HG02981 (cell line): ENCODE results near the gene RYR2.
"Not testable (repeated sequence)": the region's sequence is repeated elsewhere in the genome, so short reads cannot be mapped to it uniquely, and the experiment has no call there.

Experiments used
- ATAC-seq: cut with Tn5 transposase; IDR thresholded peaks from one replicate; pipeline ENCODE4 v1.9.1; 2021; ENCODE audit warnings: mild to moderate bottlenecking, moderate library complexity; ENCODE audit not compliant: unreplicated experiment

Gene RYR2

DNA sequence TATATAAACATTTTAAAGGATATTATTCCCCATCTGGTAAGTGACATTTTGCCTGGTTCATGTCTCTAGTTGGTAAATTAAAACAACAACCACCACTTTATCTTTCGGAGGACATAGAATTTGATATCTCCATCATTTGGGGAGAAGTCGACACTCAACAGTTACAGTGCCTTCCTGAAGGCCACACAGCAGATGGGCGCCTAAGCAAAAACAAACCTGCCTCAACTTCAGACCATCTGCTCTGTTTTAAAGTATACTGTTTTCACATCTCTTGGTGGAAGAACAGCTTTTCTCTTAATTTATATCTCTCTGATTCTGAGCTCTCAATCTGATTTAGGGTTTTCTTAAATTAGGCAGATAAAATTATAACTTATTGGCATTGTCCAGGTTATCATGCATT, 282.2 kb downstream of the RYR2 start:
- ATAC-seq, result no peak

- no peak for ATAC-seq
Observed at GRCh38 chr1:237327061-237327460, 285.1 kb downstream of the RYR2 start.

DNA sequence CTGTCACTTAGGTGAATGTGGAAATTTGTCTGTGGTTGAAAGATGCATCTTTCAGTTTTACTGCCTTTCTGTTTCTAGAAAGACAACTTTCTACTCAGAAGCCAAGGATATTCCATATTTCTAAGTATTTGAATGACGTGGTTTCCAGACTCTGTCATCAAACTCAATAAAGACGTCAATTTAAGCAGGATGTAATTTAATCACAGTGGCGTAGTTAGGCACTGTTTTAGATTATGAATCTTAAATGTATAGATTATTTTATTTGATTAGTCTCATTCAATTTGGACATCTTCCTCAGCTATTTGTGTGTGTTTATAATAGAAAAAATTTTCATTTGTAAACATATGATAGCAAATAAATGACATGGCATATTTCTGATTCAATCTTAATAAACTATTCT, 298.9 kb downstream of the RYR2 start:
- no peak for ATAC-seq

DNA sequence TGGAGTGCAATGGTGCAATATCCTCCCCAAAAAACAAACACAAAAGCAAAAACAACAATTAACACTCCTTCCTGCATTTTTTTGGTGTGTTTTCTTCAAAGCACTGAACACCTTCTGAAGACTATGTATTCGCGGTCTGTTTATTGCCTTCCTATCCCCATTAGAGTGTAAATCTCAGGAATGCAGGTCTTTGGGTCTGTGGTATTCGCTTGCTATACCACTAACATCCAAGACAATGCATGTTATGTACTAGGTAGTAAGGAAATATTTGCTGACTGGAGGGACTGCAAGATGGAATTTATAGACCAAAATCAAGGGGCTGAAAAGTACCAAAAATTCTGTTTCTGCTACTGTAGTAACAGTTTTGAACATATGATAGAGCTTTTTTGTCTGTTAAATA, 299.4 kb downstream of the RYR2 start:
- ATAC-seq, result no peak

GRCh38 chr1:237342730-237343129, 300.7 kb downstream of the RYR2 start:
- ATAC-seq, result no peak

DNA sequence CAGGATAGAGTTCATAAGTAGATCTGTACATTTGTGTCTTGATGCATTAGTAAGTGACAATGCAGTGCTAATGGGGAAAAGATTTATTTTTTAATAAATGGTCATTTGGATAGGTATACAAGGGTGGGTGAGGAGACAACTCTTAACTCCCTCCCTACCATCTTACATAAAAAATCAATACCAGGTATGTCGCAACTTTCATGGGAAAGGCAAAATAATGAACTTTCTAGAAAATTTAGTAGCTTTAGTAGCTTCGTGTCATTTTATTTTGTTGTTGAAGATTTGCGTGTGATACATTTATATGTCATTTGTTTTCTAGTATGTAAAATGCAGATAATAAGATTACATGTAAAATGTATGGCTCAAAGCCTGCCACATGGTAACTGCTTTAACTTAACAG, 310.8 kb downstream of the RYR2 start:
- ATAC-seq, result no peak

GRCh38 chr1:237353918-237354317, 311.9 kb downstream of the RYR2 start:
- no peak for ATAC-seq

- no peak for ATAC-seq
Observed at GRCh38 chr1:237355022-237355421, 313.0 kb downstream of the RYR2 start.

DNA sequence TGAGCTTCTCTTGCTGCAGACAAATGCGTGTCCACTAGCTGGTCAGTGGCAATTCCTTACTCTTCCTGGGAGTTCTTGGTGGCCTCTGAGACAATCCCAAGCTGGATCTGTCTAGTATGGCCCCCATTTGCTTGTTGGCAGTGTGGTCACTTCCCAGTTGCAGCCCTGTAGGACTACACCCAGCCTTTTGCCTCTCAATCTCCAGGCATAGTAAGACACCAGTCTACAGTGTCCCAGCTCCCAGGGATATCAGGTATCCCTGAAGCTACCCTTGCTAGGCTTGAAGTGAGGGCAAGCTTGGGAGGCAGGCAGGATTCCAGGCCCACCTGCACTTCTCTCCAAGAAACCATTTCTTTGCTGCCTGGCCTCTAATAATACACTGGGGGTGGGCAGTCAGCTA, 316.6 kb downstream of the RYR2 start:
- no peak for ATAC-seq

DNA sequence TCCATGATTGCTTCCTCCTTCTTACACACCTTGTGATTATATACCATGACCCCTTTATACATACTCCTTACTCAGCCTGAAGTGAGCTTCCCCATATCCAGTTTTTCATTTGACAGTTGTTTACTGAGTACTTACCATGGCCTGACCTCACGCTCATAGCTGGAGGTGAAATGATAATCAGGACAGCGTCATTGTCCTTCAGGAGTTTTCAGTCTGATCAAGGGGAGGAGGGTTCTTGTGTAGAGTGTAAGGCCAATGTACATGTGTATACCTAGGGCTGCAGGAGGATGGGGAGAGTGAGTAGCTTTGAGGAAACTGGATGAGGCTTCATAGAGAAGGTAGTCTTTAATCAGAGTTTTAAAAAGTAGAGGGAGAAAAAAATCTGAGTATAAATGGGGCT, 325.8 kb downstream of the RYR2 start:
- ATAC-seq, result no peak

- ATAC-seq, result not testable (repeated sequence)
Observed at GRCh38 chr1:237371477-237371876, 329.5 kb downstream of the RYR2 start.

- ATAC-seq, result no peak
Observed at GRCh38 chr1:237383791-237384190, 341.8 kb downstream of the RYR2 start.

GRCh38 chr1:237384213-237384612, 342.2 kb downstream of the RYR2 start:
- no peak for ATAC-seq

DNA sequence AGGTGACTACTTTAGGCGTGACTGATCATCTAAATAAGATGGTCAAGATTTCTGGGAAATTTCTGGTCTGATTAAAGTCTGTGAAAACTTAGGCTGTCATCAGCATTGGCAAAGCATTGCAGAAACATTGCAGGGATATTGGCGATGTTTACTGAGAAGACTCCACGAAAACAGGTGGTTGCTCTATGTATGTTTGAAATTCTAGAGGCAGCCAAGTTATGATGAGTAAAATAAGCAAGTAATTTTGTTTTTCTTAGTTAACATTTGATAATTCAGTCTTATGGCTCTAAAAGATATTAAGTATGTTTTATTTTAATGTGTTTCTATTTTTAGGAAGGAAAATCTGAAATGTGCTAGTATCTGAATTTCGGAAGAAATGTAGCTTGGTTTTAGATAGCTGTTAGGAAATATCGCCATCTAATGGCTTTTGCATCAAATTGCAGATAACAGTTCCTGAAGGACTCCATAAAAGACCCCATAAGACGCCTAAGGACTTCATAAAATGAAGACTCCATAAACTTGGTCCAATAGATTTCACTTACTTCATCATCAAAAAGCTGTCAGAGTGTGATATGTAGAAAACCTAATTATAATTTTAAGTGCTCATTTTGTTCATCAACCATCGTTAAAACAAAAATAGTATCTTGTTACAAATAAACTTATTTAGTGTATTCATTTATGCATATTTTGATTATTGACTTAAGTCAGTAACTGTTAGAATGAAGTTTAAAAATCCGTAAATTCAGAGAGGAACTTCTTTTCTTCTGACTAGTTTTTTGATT, 344.6 kb downstream of the RYR2 start:
- ATAC-seq, result no peak

DNA sequence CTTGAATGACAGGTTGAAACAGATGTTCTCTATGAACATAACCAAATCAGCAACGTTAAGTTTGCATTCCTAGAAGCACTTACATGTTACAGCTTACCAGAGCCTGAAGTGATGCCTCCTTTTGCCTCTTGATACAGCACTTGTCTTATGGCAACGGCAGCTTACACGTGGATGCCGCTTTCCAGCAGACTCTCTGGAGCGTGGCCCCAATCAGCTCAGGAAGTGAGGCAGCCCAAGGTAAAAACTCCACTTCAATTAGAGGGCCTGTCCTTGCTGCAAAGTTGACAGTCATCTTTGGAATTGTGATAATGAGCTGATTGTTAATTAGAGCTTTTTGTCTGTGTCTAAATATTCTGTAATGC, 345.1 kb downstream of the RYR2 start:
- ATAC-seq, result no peak

- no peak for ATAC-seq
Observed at GRCh38 chr1:237390823-237391222, 348.8 kb downstream of the RYR2 start.

DNA sequence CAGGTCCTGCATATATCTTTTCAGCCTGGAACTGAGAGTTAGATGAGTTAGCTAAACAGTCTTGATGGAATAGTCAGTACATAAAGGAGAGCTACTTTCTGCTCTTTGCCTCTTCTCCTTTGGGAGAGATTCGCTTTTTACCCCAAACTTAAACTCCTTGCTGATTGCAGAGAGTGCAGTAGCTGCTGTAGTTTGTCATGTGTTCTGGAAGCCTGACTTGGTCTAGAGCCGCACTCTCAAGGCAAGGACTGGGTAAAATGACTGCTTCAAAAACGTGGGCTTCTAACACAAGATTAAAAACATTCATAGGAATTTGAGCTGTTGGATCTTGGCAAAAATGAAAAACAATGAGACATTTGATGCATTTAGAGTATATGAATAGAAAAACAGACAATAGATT, 351.6 kb downstream of the RYR2 start:
- ATAC-seq, result no peak

- no peak for ATAC-seq
Observed at GRCh38 chr1:237394281-237394680, 352.3 kb downstream of the RYR2 start.

DNA sequence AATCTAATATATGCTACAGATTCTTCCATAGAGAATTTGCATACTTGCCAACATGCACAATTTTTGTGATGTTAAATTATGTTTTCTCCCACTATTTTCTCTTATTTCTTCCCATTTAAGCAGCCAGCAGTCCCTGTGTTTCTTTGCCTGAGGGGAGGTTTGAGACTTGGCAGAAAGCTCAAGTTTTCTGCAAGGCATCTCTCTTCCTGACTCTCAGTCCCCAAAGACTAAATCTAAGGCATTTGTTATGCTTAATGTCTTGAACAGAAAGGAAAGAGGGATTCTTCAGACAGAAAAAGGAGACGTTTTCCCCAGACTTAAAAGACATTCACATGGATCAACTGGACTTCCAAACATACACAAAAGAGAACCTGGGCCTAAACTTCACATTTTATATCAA, 354.4 kb downstream of the RYR2 start:
- ATAC-seq, result no peak

GRCh38 chr1:237398751-237399150, 356.8 kb downstream of the RYR2 start:
- ATAC-seq, result no peak

DNA sequence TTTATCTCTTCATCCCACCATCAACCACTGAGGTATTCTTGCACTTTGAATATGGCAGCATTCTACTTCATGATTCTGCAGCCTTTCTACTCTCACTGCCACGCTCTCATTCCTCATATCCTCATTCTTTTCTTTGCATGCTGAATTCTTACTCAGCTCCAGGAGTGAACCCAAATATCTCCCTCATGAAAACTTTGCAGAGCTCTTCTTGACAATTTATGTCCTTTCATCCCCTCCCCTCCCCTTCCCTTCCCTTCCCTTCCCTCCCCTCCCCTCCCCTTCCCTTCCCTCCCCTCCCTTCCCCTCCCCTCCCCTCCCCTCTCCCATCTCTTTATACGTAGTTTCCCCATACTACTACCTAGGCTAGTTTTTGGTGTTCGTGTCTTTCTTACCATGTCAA, 363.9 kb downstream of the RYR2 start:
- ATAC-seq, result no peak

- no peak for ATAC-seq
Observed at GRCh38 chr1:237411621-237412020, 369.6 kb downstream of the RYR2 start.

DNA sequence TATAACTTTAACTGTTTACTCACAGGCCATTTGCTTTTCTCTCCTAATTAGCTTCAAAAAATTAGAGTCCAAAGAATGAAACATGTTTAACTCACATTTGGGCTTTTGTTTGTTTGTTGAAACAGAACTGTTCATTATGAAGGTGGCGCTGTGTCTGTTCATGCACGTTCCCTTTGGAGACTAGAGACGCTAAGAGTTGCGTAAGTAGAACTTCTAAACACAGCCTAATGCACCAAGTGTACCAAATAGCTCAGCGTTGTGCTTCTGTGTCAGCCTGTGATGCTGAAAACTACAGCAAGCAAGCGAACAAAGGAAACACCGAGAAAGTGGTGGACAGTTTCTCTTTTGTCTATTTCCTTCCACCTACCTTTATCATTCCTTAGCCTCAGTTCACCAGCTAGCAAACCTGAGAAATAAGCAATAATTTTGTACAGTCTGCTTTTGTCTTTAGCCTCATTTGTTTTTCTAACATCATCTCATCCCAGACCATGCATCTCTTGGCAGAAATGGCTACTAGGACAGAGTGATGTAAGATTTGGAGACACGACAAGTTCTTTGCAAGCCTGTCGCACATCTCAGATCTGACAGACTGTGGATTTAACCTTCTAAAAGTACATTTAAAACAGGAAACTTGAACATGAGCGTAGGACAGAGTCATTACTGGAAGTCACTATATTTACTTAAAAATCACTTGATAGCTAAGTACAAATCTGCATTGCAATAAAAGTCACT, 375.1 kb downstream of the RYR2 start:
- no peak for ATAC-seq
